SU-DHL-6 (cell line): ENCODE data around the gene RAB3GAP2.

ENCODE experiments used
- CTCF ChIP-seq: fragments of 200-600 bp; sonication (generic); IDR thresholded peaks from one replicate; pipeline ENCODE4 v1.5.1; 2017; ENCODE audit warnings: antibody characterized with exemption, mild to moderate bottlenecking, low read length, moderate library complexity; ENCODE audit not compliant: insufficient read depth, poor library complexity, severe bottlenecking
- EZH2phosphoT487 ChIP-seq: fragments of 200-600 bp; sonication (generic), shearing (Covaris generic); conservative IDR thresholded peaks from 2 replicates; pipeline ENCODE4 v1.6.1; 2018; ENCODE audit warnings: mild to moderate bottlenecking, antibody characterized with exemption, low read length, moderate library complexity, mixed read lengths

GRCh38 chr1:220274251-220274855 lies 2.1 kb upstream of the RAB3GAP2 start:
- TF ChIP-seq CTCF, result no peak
- TF ChIP-seq EZH2phosphoT487, result no peak
